A549 (cell line): ENCODE measurements around the gene OGFR. TPM values are rescaled to one million over a fixed set of nuclear protein-coding genes. Genes with fewer than 3 reads are reported as not detected.

Source experiments
- ATAC-seq, 2 experiments: fragments of 200-7000 bp in 1 of 2; fragments of >200 bp in 1 of 2; cut with Nextera tagmentation in 1 of 2; cut with Tn5 transposase in 1 of 2; 3 replicates each; pipeline versions ENCODE4 v1.8.0 to v1.9.1; 2018 to 2020; ENCODE audit warnings: mild to moderate bottlenecking in 1 of 2, moderate library complexity in 1 of 2
- CTCF ChIA-PET: fragments of 300-600 bp; sonication (Branson Sonifier 250); formaldehyde crosslinking; extraction: SDS; loops from one replicate; lab custom pipeline; 2021; ENCODE audit warnings: antibody characterized with exemption, inconsistent platforms; lab: Yijun Ruan, JAX
- POLR2A ChIA-PET: fragments of 350-600 bp; formaldehyde crosslinking; extraction: SDS; loops from one replicate; lab custom pipeline; 2021; ENCODE audit warnings: antibody characterized with exemption, inconsistent platforms; lab: Yijun Ruan, JAX
- DNase-seq, 2 experiments: peaks; one replicate each; pipeline versions ENCODE4 v3.0.0 to v3.0.0-alpha.2; 2011 to 2016; ENCODE audit warnings: low read depth in 1 of 2, low spot score in 1 of 2
- FAIRE-seq: peaks from 2 replicates; lab custom pipeline; 2011; peaks lifted over from hg19 to GRCh38; lab: Jason Lieb, UNC
- H3K27ac ChIP-seq, 2 experiments: fragments of >200 bp; sonication (Bioruptor Twin); formaldehyde crosslinking; 3 replicates each; pipeline ENCODE4 v1.5.1; 2016 to 2017
- H3K4me1 ChIP-seq: fragments of >200 bp; sonication (Bioruptor Twin); formaldehyde crosslinking; 3 replicates; pipeline ENCODE4 v1.6.1; 2016
- H3K4me2 ChIP-seq: fragments of >200 bp; sonication (Bioruptor Twin); formaldehyde crosslinking; 3 replicates; pipeline ENCODE4 v1.6.1; 2016
- H3K4me3 ChIP-seq: fragments of >200 bp; sonication (Bioruptor Twin); formaldehyde crosslinking; 3 replicates; pipeline ENCODE4 v1.5.1; 2016
- H3K9me3 ChIP-seq: fragments of >200 bp; sonication (Bioruptor Twin); formaldehyde crosslinking; 3 replicates; pipeline ENCODE4 v1.6.1; 2016
- CHD2 ChIP-seq: fragments of 150-350 bp; IDR thresholded peaks from 2 replicates; pipeline ENCODE4 v1.6.1; 2014; ENCODE audit warnings: low read length; ENCODE audit not compliant: partially characterized antibody
- CHD4 ChIP-seq: fragments of 200-600 bp; sonication (generic); IDR thresholded peaks from 2 replicates; pipeline ENCODE4 v1.6.1; 2016; ENCODE audit warnings: antibody characterized with exemption, mild to moderate bottlenecking, borderline replicate concordance
- CTCF ChIP-seq: fragments of >200 bp; sonication (Bioruptor Twin); formaldehyde crosslinking; IDR thresholded peaks from 3 replicates; pipeline ENCODE4 v1.5.1; 2016
- E2F6 ChIP-seq: IDR thresholded peaks from 2 replicates; pipeline ENCODE4 v1.6.1; 2012; ENCODE audit warnings: low read depth, borderline replicate concordance
- EHMT2 ChIP-seq: fragments of 200-600 bp; sonication (generic); IDR thresholded peaks from 2 replicates; pipeline ENCODE4 v1.6.1; 2016; ENCODE audit warnings: antibody characterized with exemption, low read depth, mild to moderate bottlenecking, moderate library complexity
- FOSB ChIP-seq: fragments of 250-450 bp; sonication (Bioruptor Pico); IDR thresholded peaks from 2 replicates; pipeline ENCODE4 v1.5.0; 2020; ENCODE audit warnings: mild to moderate bottlenecking, moderate library complexity
- FOXS1 ChIP-seq: fragments of 250-450 bp; sonication (Bioruptor Pico); IDR thresholded peaks from 2 replicates; pipeline ENCODE4 v1.5.0; 2020; ENCODE audit warnings: mild to moderate bottlenecking, moderate library complexity
- HDAC2 ChIP-seq: fragments of 200-600 bp; sonication (generic); IDR thresholded peaks from 2 replicates; pipeline ENCODE4 v1.6.1; 2016
- HES2 ChIP-seq: fragments of >200 bp; sonication (Bioruptor Twin); formaldehyde crosslinking; IDR thresholded peaks from 2 replicates; pipeline ENCODE4 v1.6.1; 2016
- HEYL ChIP-seq: fragments of 250-450 bp; sonication (Bioruptor Pico); IDR thresholded peaks from 2 replicates; pipeline ENCODE4 v1.8.0; 2021; ENCODE audit warnings: mild to moderate bottlenecking, moderate library complexity
- HOXB5 ChIP-seq: fragments of 250-450 bp; sonication (Bioruptor Pico); IDR thresholded peaks from 2 replicates; pipeline ENCODE4 v1.5.0; 2020; ENCODE audit warnings: mild to moderate bottlenecking, moderate library complexity
- KDM1A ChIP-seq: fragments of 200-600 bp; sonication (generic); IDR thresholded peaks from 2 replicates; pipeline ENCODE4 v1.6.1; 2016; ENCODE audit warnings: low read depth, mild to moderate bottlenecking
- MAFK ChIP-seq: fragments of 450-650 bp; IDR thresholded peaks from 2 replicates; pipeline ENCODE4 v1.6.1; 2014; ENCODE audit not compliant: partially characterized antibody
- PBX3 ChIP-seq: IDR thresholded peaks from 2 replicates; pipeline ENCODE4 v1.6.1; 2012
- POLR2A ChIP-seq: IDR thresholded peaks from 2 replicates; pipeline ENCODE4 v1.6.1; 2012; ENCODE audit warnings: mild to moderate bottlenecking, low read length
- REST ChIP-seq: fragments of 200-600 bp; sonication (generic); IDR thresholded peaks from 2 replicates; pipeline ENCODE4 v1.6.1; 2016; ENCODE audit warnings: antibody characterized with exemption, mild to moderate bottlenecking, moderate library complexity
- RNF2 ChIP-seq: fragments of 200-600 bp; sonication (generic); IDR thresholded peaks from 2 replicates; pipeline ENCODE4 v1.6.1; 2016; ENCODE audit warnings: low read depth, mild to moderate bottlenecking, antibody characterized with exemption, moderate library complexity, borderline replicate concordance
- SMC3 ChIP-seq: fragments of >200 bp; sonication (Bioruptor Twin); formaldehyde crosslinking; IDR thresholded peaks from 3 replicates; pipeline ENCODE4 v1.6.1; 2018; ENCODE audit warnings: inconsistent platforms
- ZFP36 ChIP-seq: fragments of 450-650 bp; IDR thresholded peaks from 2 replicates; pipeline ENCODE4 v1.6.1; 2014; ENCODE audit warnings: borderline replicate concordance; ENCODE audit not compliant: partially characterized antibody
- WGBS: methylation state at CpG from one replicate; pipeline ENCODE4 v1.1.6; 2017; ENCODE audit errors: missing lambda C conversion rate; 5-methylcytosine and 5-hydroxymethylcytosine counted together
- polyA plus RNA-seq, 4 experiments: library from polyadenylated mRNA; depleted of rRNA in 3 of 4; stranded (reverse); fragments of >200 nt; fragmentation: RNase III in 1 of 4; extraction: RNeasy Plus Mini Kit Qiagen cat#74134 plus additional on column Dnase treatment in 1 of 4; gene quantifications; 2 replicates in 3 of 4; 3 replicates in 1 of 4; pipeline ENCODE4 v1.2.3, GENCODE V29; 2011 to 2017

The OGFR gene
- polyA plus RNA-seq, 2 of the 4 experiments (the other 2 are of a cell fraction) = 15.9 to 35.6 TPM

DNA sequence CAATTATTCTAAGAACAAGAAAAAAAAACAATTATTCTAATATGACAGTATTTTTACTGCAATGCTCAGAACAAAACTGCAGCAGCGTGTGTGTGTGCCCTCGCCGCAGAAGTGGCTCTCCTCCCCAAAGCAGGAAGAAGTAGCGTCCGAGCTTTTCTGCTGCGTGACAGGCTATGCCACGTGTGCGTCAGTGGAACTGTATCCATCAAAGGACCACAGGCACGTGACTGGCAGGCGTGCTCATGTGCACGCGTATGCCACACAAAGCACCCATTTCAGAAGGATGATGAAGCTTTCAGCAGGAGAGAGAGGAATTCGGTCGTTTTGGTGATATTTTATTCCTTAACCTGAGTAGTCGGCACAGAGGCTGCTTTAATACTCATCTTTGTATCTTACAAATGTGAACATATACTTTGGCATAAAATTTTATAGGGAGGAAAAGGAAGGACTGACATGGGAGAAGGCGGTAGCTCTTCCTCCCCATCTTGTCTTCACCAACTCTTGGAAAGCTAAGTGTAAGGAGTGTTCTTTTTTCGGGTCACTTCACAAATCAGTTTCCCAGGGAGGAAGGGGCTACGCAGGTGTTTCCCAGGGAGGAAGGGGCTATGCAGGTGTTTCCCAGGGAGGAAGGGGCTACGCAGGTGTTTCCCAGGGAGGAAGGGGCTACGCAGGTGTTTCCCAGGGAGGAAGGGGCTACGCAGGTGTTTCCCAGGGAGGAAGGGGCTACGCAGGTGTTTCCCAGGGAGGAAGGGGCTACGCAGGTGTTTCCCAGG is 53.6 kb downstream of the OGFR start:
- no peak overlapping the region for H3K27ac ChIP-seq
- H3K9me3 ChIP-seq = 0 out of 3 replicates have a peak, but pooled peaks cover 2% of the 10 kb centered on the region
- CTCF ChIA-PET = interaction anchor here (1.1 to 1.4 kb wide), 2 partner anchors 11 to 13 kb away, joined by 3 to 5 read pairs; no protein-coding TSS in a partner anchor
- ATAC-seq (no peak), FAIRE-seq (no peak), DNase-seq (no peak)
- no peak overlapping the region for H3K4me3 ChIP-seq
- H3K4me1 ChIP-seq = peaks cover 13% of the 10 kb centered on the region
- WGBS = 93% methylated on average over 20 of the region's 23 CpGs
- no peak overlapping the region for H3K4me2 ChIP-seq
- TF ChIP-seq CTCF (no peak), POLR2A (no peak), MAFK (no peak), RNF2 (no peak), CHD2 (no peak), REST (no peak), E2F6 (no peak), HES2 (no peak), PBX3 (no peak), EHMT2 (no peak), HOXB5 (CRISPR knock-in tag) (no peak), ZFP36 (no peak), HEYL (CRISPR knock-in tag) (no peak)
- POLR2A ChIA-PET = no interaction called here

- TF ChIP-seq FOSB = no peak
- no peak for TF ChIP-seq E2F6
- TF ChIP-seq KDM1A = no peak
- TF ChIP-seq POLR2A = no peak
- no peak for TF ChIP-seq FOXS1 (CRISPR knock-in tag)
- TF ChIP-seq EHMT2 = no peak
- TF ChIP-seq ZFP36 = no peak
- no peak for TF ChIP-seq CHD4
- TF ChIP-seq HEYL (CRISPR knock-in tag) = no peak
- no peak for TF ChIP-seq SMC3
- no peak for TF ChIP-seq HDAC2
- Histone ChIP-seq H3K4me2 (peak overlapping the region; percentile 84), H3K4me1 (peaks cover 13% of the 10 kb centered on the region), H3K27ac (no peak overlapping the region), H3K4me3 (no peak overlapping the region), H3K9me3 (peaks cover 16% of the 10 kb centered on the region)
- FAIRE-seq (no peak), ATAC-seq (no peak), DNase-seq (no peak)
- 94% methylated on average over 12 of the region's 12 CpGs for WGBS
- ChIA-PET CTCF (interaction anchor here (0.6 to 1.2 kb wide), 3 partner anchors 12 to 37 kb away, joined by 3 to 6 read pairs (median 4); no protein-coding TSS in a partner anchor), POLR2A (no interaction called here)
Measured at GRCh38 chr20:62859721-62860120, 55.1 kb downstream of the OGFR start.
